ENCODE measurements around the gene MISP. TPM values are rescaled to one million over a fixed set of nuclear protein-coding genes. Genes with fewer than 3 reads are reported as not detected.

MISP gene
- total RNA-seq, 1 experiment from 2014 or later, result 0.70 TPM

- no peak for TF ChIP-seq STAT6 (CRISPR knock-in tag; conservative IDR thresholded peaks at IDR 0.05; ENCODE audit: low read depth)
- TF ChIP-seq FOXP4 (CRISPR knock-in tag; IDR thresholded peaks at IDR 0.05), result no peak
- TF ChIP-seq CREM (CRISPR knock-in tag; IDR thresholded peaks at IDR 0.05), result no peak
- TF ChIP-seq ATF6 (CRISPR knock-in tag; IDR thresholded peaks at IDR 0.05), result no peak
- TF ChIP-seq ZNF425 (CRISPR knock-in tag; conservative IDR thresholded peaks at IDR 0.05), result no peak
- no peak for TF ChIP-seq NFATC4 (CRISPR knock-in tag; IDR thresholded peaks at IDR 0.05)
Measured at GRCh38 chr19:746208-746819, 4.6 kb upstream of the MISP start (continued).

- Mint-ChIP-seq H3K4me3 (no peak overlapping the region), H3K36me3 (peaks cover 3% of the 10 kb centered on the region; the same call in 1 of the 2 replicates), H3K9me3 (peaks cover 4% of the 10 kb centered on the region; the same call in 1 of the 2 replicates), H3K4me1 (no peaks in the 10 kb centered on the region), H3K27me3 (ENCODE audit: low read depth) (no peaks in the 10 kb centered on the region), H3K27ac (no peak overlapping the region)
- ATAC-seq (no peak), DNase-seq (ENCODE audit: low spot score) (no peak)
- no peak for TF ChIP-seq NR3C1 (CRISPR knock-in tag; conservative IDR thresholded peaks at IDR 0.05; ENCODE audit: low read depth)
- TF ChIP-seq CBFB (CRISPR knock-in tag; IDR thresholded peaks at IDR 0.05; ENCODE audit: low read depth), result no peak
- no peak for TF ChIP-seq MLX (CRISPR knock-in tag; IDR thresholded peaks at IDR 0.05)
- ChIA-PET CTCF (no interaction called here), POLR2A (no interaction called here)
Measured at GRCh38 chr19:746956-747355, 4.0 kb upstream of the MISP start.

- ChIA-PET POLR2A (no interaction called here), CTCF (no interaction called here)
- DNase-seq (ENCODE audit: low spot score), result no peak
- TF ChIP-seq ZNF532 (CRISPR knock-in tag; IDR thresholded peaks at IDR 0.05; ENCODE audit: borderline replicate concordance) (no peak), FOXP1 (CRISPR knock-in tag; IDR thresholded peaks at IDR 0.05; ENCODE audit: borderline replicate concordance) (peak; percentile 33; the same call in 1 of the 2 replicates)
- Mint-ChIP-seq H3K4me1 (no peaks in the 10 kb centered on the region), H3K4me3 (no peak overlapping the region), H3K27me3 (ENCODE audit: low read depth) (no peaks in the 10 kb centered on the region), H3K27ac (no peak overlapping the region), H3K9me3 (peaks cover 4% of the 10 kb centered on the region; the same call in 1 of the 2 replicates), H3K36me3 (peaks cover 3% of the 10 kb centered on the region; the same call in 1 of the 2 replicates)
- no peak for ATAC-seq
Measured at GRCh38 chr19:747432-748273, 3.3 kb upstream of the MISP start.
